NCI-H226 (cell line): ENCODE measurements around the gene CEP78.
"Not testable (repeated sequence)": the region's sequence is repeated elsewhere in the genome, so short reads cannot be mapped to it uniquely, and the experiment has no call there.

ENCODE experiments used
- DNase-seq: peaks from one replicate; pipeline ENCODE4 v3.0.0-alpha.2; 2015

Gene CEP78

DNA sequence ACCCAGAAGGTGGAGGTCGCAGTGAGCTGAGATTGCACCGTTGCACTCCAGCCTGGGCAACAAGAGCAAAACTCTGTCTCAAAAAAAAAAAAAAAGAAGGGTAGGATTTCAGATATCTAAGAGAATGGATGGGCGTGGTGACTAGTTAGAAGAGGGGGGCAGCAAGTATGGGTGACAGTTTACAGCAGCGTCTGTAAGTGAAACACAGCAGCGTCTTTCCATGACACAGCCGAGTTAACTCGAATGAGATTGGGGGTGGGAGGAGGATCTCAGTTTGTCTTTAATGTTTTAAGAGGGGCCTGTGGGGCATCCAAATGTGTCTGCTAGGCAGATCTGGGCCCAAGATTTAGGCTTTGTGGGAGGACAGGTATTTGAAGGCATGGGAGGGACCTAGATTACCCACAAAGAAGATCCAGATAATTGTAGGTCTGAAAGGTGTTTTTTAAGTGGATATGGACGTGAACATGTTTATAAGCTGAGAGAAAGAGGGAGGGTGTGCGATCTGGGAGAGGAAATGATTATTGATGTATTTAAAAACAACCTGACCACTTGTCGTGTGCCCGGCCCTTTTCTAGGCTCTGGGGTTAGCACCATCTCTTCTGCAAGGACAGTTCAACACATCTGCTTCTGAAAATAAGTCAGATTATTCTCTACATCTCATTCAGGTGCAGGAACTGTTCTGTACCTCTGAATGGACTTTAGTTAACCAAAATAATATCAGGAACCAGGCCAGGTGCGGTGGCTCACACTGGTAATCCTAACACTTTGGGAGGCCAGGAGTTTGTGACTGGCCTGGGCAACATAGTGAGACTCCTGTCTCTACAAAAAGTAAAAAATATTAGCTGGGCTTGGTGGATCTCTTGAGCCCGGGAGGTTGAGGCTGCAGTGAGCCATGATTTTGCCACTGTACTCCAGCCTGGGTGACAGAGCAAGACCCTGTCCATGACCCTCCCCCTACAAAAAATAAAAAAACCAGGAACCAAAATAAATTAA lies 2.5 kb downstream of the CEP78 start:
- no peak for DNase-seq

GRCh38 chr9:78239506-78239905 lies 3.6 kb downstream of the CEP78 start:
- DNase-seq = no peak

- no peak for DNase-seq
Measured at GRCh38 chr9:78242041-78242440, 6.2 kb downstream of the CEP78 start.

DNA sequence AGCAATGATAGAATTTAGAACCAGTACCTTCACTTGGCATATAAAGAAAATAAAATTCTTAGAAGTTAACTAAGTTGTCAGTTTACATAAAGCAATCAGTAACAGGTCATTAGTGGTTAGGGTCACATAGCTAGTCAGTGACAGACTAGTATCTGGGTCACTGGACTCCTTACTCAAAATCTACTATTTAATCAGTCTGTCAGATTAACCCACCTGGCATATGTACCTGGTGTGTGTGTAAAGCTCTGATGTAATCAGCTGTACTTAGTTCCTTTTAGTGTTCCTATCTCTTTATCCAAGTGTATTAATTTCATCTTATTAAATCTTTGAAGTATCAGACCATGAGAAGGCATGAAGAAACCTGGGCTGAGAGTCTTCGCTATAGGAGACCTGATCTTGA lies 7.3 kb downstream of the CEP78 start:
- DNase-seq = no peak

DNA sequence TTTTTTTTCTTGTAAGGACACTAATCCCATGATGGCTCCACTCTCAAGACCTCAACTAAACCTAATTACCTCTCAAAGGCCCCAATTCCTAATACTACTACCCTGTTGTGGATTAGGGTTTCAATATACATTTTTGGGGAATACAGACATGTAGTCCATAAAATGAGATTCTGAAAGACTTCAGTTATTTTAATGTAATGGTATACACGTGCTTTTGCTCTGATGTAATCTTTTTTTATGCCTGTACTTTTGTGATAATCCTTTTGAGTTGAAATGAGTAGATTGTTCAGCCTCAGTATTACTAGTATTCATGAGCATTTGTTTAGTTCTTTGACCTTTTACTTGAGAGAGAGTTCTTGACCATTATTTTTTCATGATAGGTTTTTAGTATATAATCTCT lies 9.5 kb downstream of the CEP78 start:
- DNase-seq = no peak

DNA sequence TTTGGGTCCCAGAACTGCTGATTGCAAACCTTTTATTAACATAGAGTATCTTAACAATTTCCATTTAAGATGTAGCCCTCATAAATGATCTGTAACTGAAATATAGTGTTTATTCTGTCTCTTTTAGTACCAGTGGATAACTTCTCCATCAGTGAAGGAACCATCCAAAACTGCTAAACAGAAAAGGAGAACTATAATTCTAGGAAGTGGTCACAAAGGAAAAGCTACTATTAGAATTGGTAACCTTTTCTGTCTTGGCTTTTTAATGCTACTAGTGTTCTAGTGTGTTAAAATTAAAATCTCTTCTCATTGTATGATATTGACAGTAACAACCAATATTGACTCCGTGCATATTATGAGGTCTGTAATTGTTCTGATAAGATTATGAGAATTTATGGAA lies 12.8 kb downstream of the CEP78 start:
- no peak for DNase-seq

GRCh38 chr9:78249542-78249941 lies 13.7 kb downstream of the CEP78 start:
- no peak for DNase-seq

GRCh38 chr9:78252616-78253015 lies 16.7 kb downstream of the CEP78 start:
- DNase-seq = no peak

GRCh38 chr9:78253285-78253684 lies 17.4 kb downstream of the CEP78 start:
- DNase-seq = no peak

GRCh38 chr9:78261403-78262001 lies 25.6 kb downstream of the CEP78 start:
- DNase-seq = no peak

DNA sequence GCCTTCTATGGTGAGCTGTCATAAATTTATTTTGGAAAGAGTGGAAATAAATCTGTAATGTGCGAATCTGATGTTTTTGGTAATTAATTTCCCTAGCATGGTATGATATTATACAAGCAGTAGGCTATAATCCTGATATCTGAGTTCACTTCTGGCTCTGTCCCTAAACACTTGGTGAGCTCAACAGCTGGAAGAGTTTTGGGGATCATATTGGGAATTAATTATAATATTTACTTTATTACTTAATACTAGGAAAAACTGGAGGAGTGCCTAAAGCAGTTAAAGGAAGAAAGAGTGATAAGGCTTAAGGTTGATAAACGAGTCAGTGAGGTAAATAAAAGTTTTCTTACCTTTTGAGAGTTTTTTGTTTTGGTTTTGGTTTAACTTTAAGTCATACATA lies 26.8 kb downstream of the CEP78 start:
- DNase-seq = no peak

- DNase-seq = no peak
Measured at GRCh38 chr9:78267889-78268288, 32.0 kb downstream of the CEP78 start.

DNA sequence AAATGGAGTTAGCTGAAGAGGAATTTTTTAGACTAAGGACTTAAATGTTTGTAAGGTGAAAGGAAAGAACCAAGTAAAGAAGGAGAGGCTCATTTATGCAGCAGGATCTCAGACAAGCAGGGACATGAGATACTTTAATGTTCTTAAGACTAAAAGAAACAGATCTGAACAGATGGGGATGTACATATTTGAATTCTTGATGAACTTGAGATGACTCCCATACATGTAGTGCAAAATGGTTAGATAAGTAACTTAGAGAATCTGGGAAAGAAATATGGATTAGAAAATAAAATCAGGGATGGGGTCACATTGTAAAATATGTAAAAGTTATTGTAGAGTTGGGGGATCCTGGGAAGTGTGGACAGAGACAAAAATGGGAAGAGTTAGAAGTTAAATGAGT lies 33.9 kb downstream of the CEP78 start:
- DNase-seq = no peak

DNA sequence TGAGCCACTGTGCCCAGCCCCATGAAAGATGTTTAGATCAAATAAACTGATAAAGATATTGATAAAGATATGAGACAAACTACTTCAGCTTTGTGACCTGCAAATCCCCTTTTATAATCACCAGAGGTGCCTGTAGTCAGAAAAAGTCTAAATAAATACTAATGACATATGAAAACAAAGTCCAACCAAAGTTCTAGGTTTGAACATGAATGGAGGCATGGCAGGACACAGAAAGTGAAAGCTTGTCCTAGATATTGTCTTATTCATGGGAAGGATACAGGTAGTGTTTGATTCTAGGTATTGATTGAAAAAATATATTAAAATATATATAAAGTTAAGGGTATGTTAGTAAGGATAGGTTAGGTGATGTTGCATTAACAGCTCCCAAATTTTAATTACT lies 36.4 kb downstream of the CEP78 start:
- no peak for DNase-seq

DNA sequence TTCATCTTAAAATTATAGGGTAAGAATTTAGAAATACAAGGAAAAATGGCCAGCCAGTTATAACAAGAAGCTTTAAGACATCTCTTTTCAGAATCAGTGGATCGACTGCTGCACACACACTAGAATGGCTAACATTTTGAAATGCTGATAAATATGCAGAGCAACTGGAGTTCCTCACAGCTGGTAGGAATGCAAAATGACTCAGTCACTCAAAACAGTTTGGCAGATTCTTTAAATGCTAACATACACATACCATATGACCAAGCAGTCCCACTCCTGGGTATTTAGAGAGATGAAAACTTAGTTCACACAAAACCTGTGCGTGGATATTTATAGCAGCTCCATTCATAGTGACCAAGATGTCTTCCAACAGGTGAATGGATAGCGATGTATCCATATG lies 37.9 kb downstream of the CEP78 start:
- no peak for DNase-seq

- no peak for DNase-seq
Measured at GRCh38 chr9:78278177-78278777, 42.4 kb downstream of the CEP78 start.

DNA sequence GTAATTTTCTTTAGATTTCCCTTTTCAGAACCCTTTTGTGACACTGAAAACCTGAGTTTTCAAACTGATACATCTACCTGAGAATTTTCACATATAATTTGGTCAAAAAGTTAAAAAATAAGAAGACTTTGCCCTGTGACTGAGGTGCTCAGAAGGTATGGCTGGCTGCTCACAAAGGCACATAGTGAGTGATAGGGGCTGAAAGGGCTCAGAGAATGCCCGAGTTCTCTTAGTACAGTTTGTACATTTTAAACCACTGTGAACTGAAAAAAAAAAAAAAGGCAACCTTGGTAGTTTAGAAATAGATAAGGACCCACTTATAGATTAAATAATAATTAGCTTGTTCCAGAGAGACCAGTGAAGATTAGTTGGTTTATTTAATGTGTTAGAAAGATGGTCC lies 42.9 kb downstream of the CEP78 start:
- no peak for DNase-seq

GRCh38 chr9:78280982-78281668 lies 45.2 kb downstream of the CEP78 start:
- DNase-seq = no peak

GRCh38 chr9:78284181-78284580 lies 48.3 kb downstream of the CEP78 start:
- DNase-seq = not testable (repeated sequence)

GRCh38 chr9:78286125-78286524 lies 50.2 kb downstream of the CEP78 start:
- no peak for DNase-seq

DNA sequence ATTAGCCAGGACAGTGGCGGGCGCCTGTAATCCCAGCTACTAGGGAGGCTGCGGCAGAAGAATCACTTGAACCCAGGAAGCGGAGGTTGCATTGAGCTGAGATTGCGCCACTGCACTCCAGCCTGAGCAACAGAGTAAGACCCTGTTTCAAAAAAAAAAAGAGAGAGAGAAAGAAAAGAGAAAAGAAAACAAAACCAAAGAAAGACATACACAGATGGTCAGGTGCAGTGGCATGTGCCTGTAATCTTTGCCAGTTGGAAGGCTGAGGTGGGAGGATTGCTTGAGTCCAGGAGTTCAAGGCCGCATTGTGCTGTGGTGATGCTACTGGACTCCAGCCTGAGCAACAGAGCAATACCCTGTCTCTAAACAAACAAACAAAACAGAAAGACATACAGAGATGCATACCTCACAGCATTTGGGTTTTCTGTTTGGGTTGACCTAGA lies 51.1 kb downstream of the CEP78 start:
- no peak for DNase-seq

DNA sequence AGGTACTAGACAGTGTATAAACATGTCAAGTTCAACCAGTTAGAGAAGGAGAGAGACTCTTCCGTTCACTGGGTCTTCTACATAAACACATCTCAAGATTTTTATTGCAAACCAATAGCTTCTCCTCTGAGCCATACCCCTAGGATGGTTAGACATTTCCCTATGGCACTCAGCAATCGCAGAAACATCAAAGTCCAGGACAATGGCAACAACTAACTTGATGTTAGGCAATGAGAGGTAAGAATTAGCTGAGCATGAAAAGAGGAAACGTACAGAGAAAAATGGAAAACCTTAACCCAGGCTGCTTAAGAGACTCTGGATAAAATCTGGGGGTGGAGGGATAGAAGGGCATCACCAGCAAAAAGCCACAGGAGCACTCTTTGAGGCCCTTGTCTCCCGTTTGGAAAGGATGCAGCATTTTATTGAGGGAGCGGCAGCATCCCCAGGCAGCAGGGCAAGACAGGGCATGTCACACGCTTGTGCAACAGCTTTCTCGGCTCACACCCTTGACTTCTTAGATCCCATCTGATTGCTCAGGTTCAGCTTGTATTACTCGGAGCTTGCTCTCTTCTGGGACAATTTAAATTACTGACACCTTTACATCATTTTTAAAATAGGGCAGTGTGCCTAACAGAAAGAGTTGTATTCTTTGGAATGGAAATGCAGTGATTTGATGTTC lies 52.5 kb downstream of the CEP78 start:
- no peak for DNase-seq

DNA sequence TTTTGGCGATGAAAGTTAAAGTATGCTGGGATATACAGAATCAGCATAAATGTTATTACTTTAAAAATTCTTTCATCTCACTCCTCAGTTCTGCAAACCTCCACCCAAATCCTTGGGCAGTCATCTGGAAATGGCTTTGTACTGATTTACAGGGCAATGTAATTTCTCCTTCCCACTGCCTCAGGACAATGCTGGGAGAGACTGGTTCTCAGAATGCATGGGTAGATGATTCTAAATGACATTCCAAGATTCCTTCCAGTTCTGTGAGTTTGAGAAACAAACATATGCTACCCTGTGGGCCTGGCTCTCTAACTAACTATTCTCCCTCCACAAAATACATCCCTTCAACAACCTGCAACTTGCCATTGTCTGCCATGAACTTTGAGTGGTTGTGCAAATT lies 53.6 kb downstream of the CEP78 start:
- DNase-seq = no peak
